ELR (cell line): ENCODE results near the gene TBCB.

ENCODE experiments used
- DNase-seq: peaks from one replicate; pipeline ENCODE4 v3.0.0-alpha.2; 2015; ENCODE audit warnings: low read depth

The TBCB gene

GRCh38 chr19:36136964-36137686 is 21.9 kb downstream of the TBCB start:
- DNase-seq = peak; percentile 64

- DNase-seq = no peak
Measured at GRCh38 chr19:36139120-36139472, 23.8 kb downstream of the TBCB start.

- peak; percentile 95 for DNase-seq
Measured at GRCh38 chr19:36139473-36140303, 24.4 kb downstream of the TBCB start, which contains the start of gene CAPNS1. Gene CAPNS1, plus strand, starts transcription at chr19:36140066. Its CDS starts 946 bp downstream, at chr19:36141012.

- peak; percentile 79 for DNase-seq
Measured at GRCh38 chr19:36140304-36141038, 25.2 kb downstream of the TBCB start.

- peak; percentile 88 for DNase-seq
Measured at GRCh38 chr19:36141039-36141927, 26.0 kb downstream of the TBCB start.

GRCh38 chr19:36142046-36142445 is 26.8 kb downstream of the TBCB start:
- no peak for DNase-seq

- no peak for DNase-seq
Measured at GRCh38 chr19:36142496-36142895, 27.2 kb downstream of the TBCB start.

GRCh38 chr19:36144624-36145023 is 29.4 kb downstream of the TBCB start:
- DNase-seq = no peak

- DNase-seq = no peak
Measured at GRCh38 chr19:36149673-36150406, 34.6 kb downstream of the TBCB start.

GRCh38 chr19:36150586-36150985 is 35.3 kb downstream of the TBCB start:
- no peak for DNase-seq

- DNase-seq = no peak
Measured at GRCh38 chr19:36151144-36152018, 36.1 kb downstream of the TBCB start.

- DNase-seq = no peak
Measured at GRCh38 chr19:36152019-36152351, 36.7 kb downstream of the TBCB start.

- no peak for DNase-seq
Measured at GRCh38 chr19:36152352-36153091, 37.3 kb downstream of the TBCB start, which contains the start of gene COX7A1. Gene COX7A1, minus strand, starts transcription at chr19:36152447. Its CDS starts 40 bp downstream, at chr19:36152407.

GRCh38 chr19:36153126-36153525 is 37.9 kb downstream of the TBCB start:
- no peak for DNase-seq

GRCh38 chr19:36160821-36161596 is 45.7 kb downstream of the TBCB start:
- no peak for DNase-seq

GRCh38 chr19:36163813-36164212 is 48.5 kb downstream of the TBCB start:
- DNase-seq = no peak

GRCh38 chr19:36169084-36169760 is 54.0 kb downstream of the TBCB start:
- DNase-seq = no peak

GRCh38 chr19:36172852-36173251 is 57.6 kb downstream of the TBCB start:
- DNase-seq = no peak
